NCI-H524 treated with DMSO at 0.1 percent for 48 hours (cell line): ENCODE results near the gene TSPAN7.

Experiments
- DNase-seq: peaks from one replicate; lab custom pipeline; 2025; lab: John Stamatoyannopoulos, UW

The TSPAN7 gene

DNA sequence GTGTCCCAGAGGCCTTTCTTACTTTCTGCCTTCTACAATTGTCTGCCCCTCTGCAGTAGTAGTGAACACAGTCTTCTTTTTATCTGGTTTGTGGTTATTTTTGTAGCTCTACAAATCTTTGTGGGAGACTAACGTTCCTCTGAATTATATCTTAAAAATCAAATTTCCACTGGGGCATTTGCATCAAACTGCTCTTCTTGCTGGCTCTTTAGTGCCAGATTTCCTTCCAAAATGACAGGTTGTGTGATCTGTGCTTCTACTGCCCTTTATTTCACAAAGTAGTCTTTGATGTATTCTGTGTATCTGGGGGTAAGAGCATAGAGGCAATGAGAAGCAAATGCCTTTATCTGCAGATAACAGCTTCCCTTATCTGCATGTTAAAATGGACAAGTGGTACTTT lies 34.5 kb downstream of the TSPAN7 start:
- DNase-seq, result no peak

GRCh38 chrX:38596939-38597338 lies 35.6 kb downstream of the TSPAN7 start:
- DNase-seq, result no peak

GRCh38 chrX:38599796-38600755 lies 38.7 kb downstream of the TSPAN7 start:
- no peak for DNase-seq

- DNase-seq, result no peak
Measured at GRCh38 chrX:38601866-38602265, 40.5 kb downstream of the TSPAN7 start.

DNA sequence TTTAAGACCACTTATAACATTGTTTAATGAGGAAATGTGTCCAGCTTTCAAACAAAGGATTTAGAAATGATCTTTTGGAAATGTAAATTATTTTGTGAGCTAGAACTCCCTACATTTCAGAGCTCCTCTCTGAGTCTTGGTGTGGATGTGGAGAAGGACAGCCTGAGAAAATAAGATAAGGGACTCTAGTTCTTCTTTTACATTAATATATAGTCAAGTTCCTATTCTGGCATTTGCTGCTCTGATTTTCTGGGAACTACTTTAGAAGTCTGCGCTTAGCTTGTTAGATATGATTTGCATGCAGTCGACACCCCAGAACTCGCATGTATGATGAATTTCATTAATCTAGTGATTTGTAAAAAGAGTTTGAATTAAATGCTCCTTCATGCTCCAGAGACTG lies 45.5 kb downstream of the TSPAN7 start:
- DNase-seq, result no peak

DNA sequence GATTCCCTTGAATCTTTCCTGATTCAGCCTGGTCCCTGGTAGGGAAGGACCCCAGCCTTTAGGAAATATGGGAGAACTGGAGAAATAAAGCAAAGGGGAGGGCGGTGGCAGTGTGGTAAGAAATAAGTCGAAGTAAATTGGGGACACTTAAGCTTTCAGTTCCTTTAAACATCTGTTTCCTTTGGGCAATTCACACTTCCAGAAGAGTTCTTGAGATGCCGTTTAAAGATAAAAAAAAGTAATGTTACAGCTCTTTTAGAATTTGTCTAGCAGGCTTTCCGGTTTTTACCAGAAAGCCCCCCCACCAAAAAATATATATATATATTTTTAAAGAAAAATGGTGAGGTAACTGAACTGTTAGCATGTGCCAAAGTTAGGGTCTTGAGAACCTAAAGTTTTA lies 46.6 kb downstream of the TSPAN7 start:
- DNase-seq, result no peak

GRCh38 chrX:38610849-38611248 lies 49.5 kb downstream of the TSPAN7 start:
- no peak for DNase-seq

- DNase-seq, result no peak
Measured at GRCh38 chrX:38612281-38612680, 50.9 kb downstream of the TSPAN7 start.

DNA sequence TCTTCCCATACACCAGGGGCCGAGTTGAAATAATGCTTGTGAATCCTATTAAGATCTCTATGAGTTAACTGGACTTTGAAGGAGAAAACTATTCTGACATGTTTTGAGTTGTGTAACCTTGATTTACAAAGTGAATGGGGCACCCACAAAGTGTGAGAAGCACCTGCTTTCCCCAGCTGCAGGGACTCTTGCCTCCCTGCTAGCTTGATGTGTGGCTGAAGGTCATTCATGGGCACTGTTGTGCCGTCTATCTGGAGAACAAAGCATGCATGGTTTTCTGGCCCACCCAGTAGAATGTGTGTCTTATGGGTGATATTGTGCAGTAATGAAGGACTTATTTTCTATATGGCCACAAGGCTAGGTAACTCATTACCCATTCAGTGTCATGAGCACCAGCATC lies 53.1 kb downstream of the TSPAN7 start:
- no peak for DNase-seq

GRCh38 chrX:38616904-38617303 lies 55.6 kb downstream of the TSPAN7 start:
- no peak for DNase-seq

GRCh38 chrX:38618180-38618579 lies 56.8 kb downstream of the TSPAN7 start:
- DNase-seq, result no peak

DNA sequence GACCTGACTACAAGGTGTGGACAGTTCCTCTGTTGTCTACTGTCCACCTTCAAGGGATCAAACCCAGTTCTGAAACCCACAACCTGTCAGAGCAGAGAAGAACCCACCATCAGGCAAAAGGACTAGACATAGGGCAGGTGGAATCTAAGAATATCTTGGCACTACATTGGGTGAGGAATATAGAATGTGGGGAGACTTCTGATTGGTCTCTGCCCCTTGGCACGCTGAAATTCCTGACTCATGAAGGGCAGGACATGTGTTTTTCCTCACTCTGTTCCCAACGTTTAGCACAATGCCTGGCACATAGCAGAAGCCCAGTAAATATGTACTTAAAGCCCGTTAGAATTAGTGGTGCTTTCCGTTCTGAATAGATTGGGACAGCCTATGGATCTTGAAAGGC lies 59.3 kb downstream of the TSPAN7 start:
- no peak for DNase-seq

DNA sequence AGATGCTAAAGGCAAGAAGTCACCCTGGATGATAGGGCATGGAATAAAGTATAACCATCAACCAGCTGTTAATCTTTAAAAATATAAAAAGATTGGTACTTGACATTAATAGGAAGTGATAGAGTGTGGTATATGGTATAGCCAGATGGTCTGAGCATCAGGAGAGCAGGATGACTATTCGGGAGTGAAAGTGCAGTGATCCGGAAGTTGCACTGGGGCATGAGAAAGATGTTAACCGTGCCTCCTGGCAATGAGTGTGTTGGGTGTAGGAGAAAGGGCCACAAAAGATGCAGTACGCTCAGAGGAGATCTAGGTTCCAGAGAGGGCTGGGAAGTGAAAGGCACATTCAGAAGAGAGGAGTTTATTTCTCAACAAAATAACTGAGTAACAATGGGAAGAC lies 65.0 kb downstream of the TSPAN7 start:
- peak; percentile 65 for DNase-seq

- DNase-seq, result no peak
Measured at GRCh38 chrX:38627683-38628082, 66.3 kb downstream of the TSPAN7 start.

- no peak for DNase-seq
Measured at GRCh38 chrX:38628587-38628986, 67.2 kb downstream of the TSPAN7 start.

- no peak for DNase-seq
Measured at GRCh38 chrX:38632516-38632915, 71.2 kb downstream of the TSPAN7 start.

DNA sequence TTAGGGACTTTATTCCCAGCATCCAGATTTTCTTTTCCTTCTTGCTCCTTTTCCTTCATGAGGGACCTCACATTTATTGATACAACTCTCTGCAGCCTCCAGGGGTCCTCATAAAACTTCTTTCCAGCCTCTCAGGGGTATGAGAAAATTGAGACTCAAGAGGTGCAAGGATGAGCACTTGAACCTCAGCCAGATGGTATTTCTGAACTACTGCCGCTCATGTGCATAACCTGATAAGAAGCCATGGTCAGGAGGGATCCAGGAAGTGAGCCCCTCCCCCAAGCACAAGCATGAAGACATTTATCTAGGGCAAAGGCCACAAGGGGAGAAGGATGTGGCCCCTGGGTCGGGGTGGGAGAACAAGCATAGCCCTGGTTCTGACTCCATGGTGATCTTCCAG lies 73.3 kb downstream of the TSPAN7 start:
- peak; percentile 82 for DNase-seq

DNA sequence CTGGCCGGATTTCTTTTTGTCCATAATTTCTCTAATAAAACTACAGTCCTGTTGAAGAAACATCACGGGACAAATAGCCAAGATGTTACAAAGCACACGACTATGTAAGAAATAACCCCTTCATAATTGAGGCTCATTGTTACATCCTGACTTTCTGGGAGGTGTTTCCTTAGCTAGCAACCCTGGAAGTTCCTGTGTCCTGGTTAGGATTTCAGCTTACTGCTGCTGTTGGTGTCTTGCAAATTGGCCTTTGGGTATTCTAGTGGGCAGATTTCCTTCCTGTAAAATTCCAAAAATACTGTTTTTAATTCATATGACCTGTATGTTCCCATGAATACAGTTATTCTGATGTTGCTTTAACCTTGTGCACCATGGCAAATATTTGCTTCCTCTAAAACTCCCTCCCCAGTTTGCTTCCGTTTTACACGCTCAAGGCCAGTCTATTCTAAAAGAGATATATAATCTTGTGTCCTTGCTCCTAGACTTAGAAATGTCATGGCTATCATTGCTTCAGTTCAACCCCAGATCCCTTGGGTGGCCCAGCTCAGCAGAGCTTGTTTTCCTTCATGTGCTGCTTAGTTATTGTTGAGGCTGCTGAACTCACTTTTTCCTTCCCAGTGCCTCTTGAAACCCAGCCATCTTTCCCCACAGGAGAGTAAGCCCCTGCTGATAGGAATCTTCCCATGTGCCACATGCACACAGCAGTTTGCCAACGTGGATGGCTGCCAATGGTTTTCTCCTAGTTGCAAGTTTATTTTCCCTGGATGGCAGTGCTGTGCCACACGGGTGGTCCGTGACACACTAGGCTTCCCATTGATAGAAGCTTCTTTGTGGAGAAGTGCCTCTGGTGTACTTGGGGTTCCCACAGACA lies 75.8 kb downstream of the TSPAN7 start:
- DNase-seq, result no peak

DNA sequence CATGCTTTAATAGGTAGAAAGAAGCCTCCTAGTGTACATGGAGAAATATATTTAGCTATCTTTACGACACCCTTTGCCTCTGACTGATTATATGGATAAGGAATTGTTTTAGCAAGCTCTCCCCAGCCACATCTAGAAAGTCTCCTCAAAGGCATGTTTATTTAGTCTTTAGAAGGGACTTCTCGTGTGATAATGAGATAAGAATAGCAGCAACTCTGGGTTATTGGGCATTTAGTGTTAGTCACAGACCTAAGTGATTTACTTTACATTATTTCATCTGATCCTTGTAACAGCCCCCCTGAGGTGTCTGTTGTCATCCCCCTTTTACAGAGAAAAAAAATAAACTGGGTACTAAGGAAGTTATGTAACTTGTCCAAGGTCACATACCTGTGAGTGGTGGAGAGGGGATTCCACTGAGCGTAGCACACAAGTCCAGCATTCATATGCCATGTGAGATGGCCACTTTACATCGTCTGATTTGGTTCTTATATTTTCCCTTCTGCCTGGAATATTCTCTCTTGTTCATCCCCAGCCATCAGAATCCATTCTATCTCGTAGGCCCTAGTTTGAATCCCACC lies 77.7 kb downstream of the TSPAN7 start:
- no peak for DNase-seq

- no peak for DNase-seq
Measured at GRCh38 chrX:38639730-38640129, 78.4 kb downstream of the TSPAN7 start.

GRCh38 chrX:38641197-38641596 lies 79.9 kb downstream of the TSPAN7 start:
- no peak for DNase-seq

GRCh38 chrX:38643903-38644302 lies 82.6 kb downstream of the TSPAN7 start:
- DNase-seq, result no peak

DNA sequence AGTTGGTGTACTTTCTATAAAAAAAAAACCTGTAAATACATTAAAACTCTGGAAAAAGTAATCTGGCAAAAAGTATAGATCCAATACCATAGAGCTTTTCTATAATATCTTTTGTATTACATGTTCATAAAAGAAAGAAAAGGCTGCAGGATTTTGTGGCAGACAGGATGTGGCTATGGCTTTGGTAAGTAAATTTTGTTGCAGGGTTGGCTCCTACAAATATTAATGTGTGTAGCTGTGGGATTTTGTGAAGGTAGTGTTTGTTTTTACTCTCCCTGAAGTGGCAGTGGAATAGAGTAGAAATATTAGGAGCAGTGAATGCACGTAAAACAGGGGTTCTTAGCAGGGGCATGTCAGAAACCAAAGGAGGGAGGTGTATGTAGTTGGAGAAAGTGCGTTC lies 84.8 kb downstream of the TSPAN7 start:
- DNase-seq, result no peak
